Liver (tissue), 9 donors: Measurements from ENCODE around the gene PPP4R4. TPM values are rescaled to one million over a fixed set of nuclear protein-coding genes. Genes with fewer than 3 reads are reported as not detected.

Experiments
- DNase-seq: peaks from one replicate; pipeline ENCODE4 v3.0.0-alpha.2; 2017; ENCODE audit warnings: low spot score
- H3K27ac ChIP-seq, 2 donors: one replicate each; pipeline ENCODE4 v1.7.0; 2013; ENCODE audit warnings: inconsistent platforms in 2 of 2, low read length in 2 of 2, control low read depth in 1 of 2, low read depth in 1 of 2, mild to moderate bottlenecking in 1 of 2
- H3K27me3 ChIP-seq, 4 donors: one replicate each; pipeline versions ENCODE4 v1.6.1 to v1.7.0; 2013; ENCODE audit warnings: low read length in 3 of 4, inconsistent platforms in 1 of 4, mild to moderate bottlenecking in 1 of 4, moderate library complexity in 1 of 4; ENCODE audit not compliant: control insufficient read depth in 4 of 4, insufficient read depth in 4 of 4
- H3K36me3 ChIP-seq, 4 donors: one replicate each; pipeline versions ENCODE4 v1.6.1 to v1.7.0; 2013; ENCODE audit warnings: low read length in 3 of 4, mild to moderate bottlenecking in 3 of 4, low read depth in 1 of 4, moderate library complexity in 1 of 4; ENCODE audit not compliant: control insufficient read depth in 4 of 4, insufficient read depth in 3 of 4
- H3K4me1 ChIP-seq, 4 donors: one replicate each; pipeline versions ENCODE4 v1.6.1 to v1.7.0; 2013; ENCODE audit warnings: low read length in 3 of 4, mild to moderate bottlenecking in 3 of 4, moderate library complexity in 1 of 4; ENCODE audit not compliant: control insufficient read depth in 4 of 4, insufficient read depth in 4 of 4
- H3K4me3 ChIP-seq, 3 donors: one replicate each; pipeline versions ENCODE4 v1.6.1 to v1.7.0; 2013; ENCODE audit warnings: low read length in 3 of 3, control low read depth in 1 of 3, low read depth in 1 of 3, mild to moderate bottlenecking in 1 of 3
- H3K9ac ChIP-seq, 2 donors: one replicate each; pipeline ENCODE4 v1.7.0; 2013; ENCODE audit warnings: low read length in 2 of 2, mild to moderate bottlenecking in 2 of 2, moderate library complexity in 2 of 2, control low read depth in 1 of 2, low read depth in 1 of 2
- H3K9me3 ChIP-seq, 4 donors: one replicate each; pipeline versions ENCODE4 v1.6.1 to v1.7.0; 2013; ENCODE audit warnings: low read length in 3 of 4; ENCODE audit not compliant: control insufficient read depth in 4 of 4
- ATF3 ChIP-seq: IDR thresholded peaks from 2 replicates; pipeline ENCODE4 v1.6.1; 2016; ENCODE audit warnings: antibody characterized with exemption
- CTCF ChIP-seq: fragments of 150-350 bp; IDR thresholded peaks from 2 replicates; pipeline ENCODE4 v1.5.1; 2017; ENCODE audit warnings: improper control_type of control experiment, low read depth, low read length; ENCODE audit not compliant: missing input control
- EGR1 ChIP-seq, 2 donors: IDR thresholded peaks; 2 replicates each; pipeline ENCODE4 v1.6.1; 2016 to 2018; ENCODE audit warnings: antibody characterized with exemption in 2 of 2, low read depth in 2 of 2
- FOXA1 ChIP-seq: IDR thresholded peaks from 2 replicates; pipeline ENCODE4 v1.6.1; 2016; ENCODE audit warnings: antibody characterized with exemption
- FOXA2 ChIP-seq: IDR thresholded peaks from 2 replicates; pipeline ENCODE4 v1.6.1; 2016; ENCODE audit warnings: antibody characterized with exemption
- GABPA ChIP-seq, 2 donors: IDR thresholded peaks in 1 of 2; conservative IDR thresholded peaks in 1 of 2; 2 replicates each; pipeline ENCODE4 v1.6.1; 2016; ENCODE audit warnings: antibody characterized with exemption in 2 of 2, mild to moderate bottlenecking in 1 of 2, moderate library complexity in 1 of 2
- HNF4A ChIP-seq, 2 donors: conservative IDR thresholded peaks; 2 replicates each; pipeline ENCODE4 v1.6.1; 2016; ENCODE audit warnings: antibody characterized with exemption in 2 of 2, mild to moderate bottlenecking in 2 of 2
- HNF4G ChIP-seq: IDR thresholded peaks from 2 replicates; pipeline ENCODE4 v1.6.1; 2016; ENCODE audit warnings: antibody characterized with exemption
- JUND ChIP-seq, 2 donors: IDR thresholded peaks; 2 replicates each; pipeline ENCODE4 v1.6.1; 2016; ENCODE audit warnings: antibody characterized with exemption in 2 of 2
- NR2F2 ChIP-seq: IDR thresholded peaks from 2 replicates; pipeline ENCODE4 v1.6.1; 2016; ENCODE audit warnings: antibody characterized with exemption
- RAD21 ChIP-seq, 2 donors: IDR thresholded peaks; 2 replicates each; pipeline ENCODE4 v1.6.1; 2016; ENCODE audit warnings: antibody characterized with exemption in 2 of 2, mild to moderate bottlenecking in 2 of 2
- RXRA ChIP-seq, 2 donors: IDR thresholded peaks; 2 replicates each; pipeline ENCODE4 v1.6.1; 2017 to 2018; ENCODE audit warnings: antibody characterized with exemption in 2 of 2, mild to moderate bottlenecking in 1 of 2
- SP1 ChIP-seq: IDR thresholded peaks from 2 replicates; pipeline ENCODE4 v1.6.1; 2018; ENCODE audit warnings: antibody characterized with exemption, mild to moderate bottlenecking
- TAF1 ChIP-seq: conservative IDR thresholded peaks from 2 replicates; pipeline ENCODE4 v1.6.1; 2016; ENCODE audit warnings: antibody characterized with exemption, mild to moderate bottlenecking
- YY1 ChIP-seq: IDR thresholded peaks from 2 replicates; pipeline ENCODE4 v1.6.1; 2016; ENCODE audit warnings: antibody characterized with exemption, mild to moderate bottlenecking
- ZBTB33 ChIP-seq: IDR thresholded peaks from 2 replicates; pipeline ENCODE4 v1.6.1; 2016; ENCODE audit warnings: antibody characterized with exemption
- WGBS: extraction: QIAGEN DNeasy Blood & Tissue Kit; methylation state at CpG from one replicate; pipeline ENCODE4 v1.1.7; 2013; 5-methylcytosine and 5-hydroxymethylcytosine counted together
- polyA plus RNA-seq, 2 donors: library from polyadenylated mRNA; stranded (reverse) in 1 of 2; unstranded in 1 of 2; fragments of 200-250 nt in 1 of 2; fragments of >200 nt in 1 of 2; fragmentation: Nextera tagmentation in 1 of 2; extraction: Ambion mirVana in 1 of 2; gene quantifications; one replicate each; pipeline versions ENCODE4 v1.2.1 to v1.2.3, GENCODE V29; 2013 to 2015
- total RNA-seq, 2 donors: library from RNA; depleted of rRNA; stranded (reverse); fragments of >200 nt; gene quantifications; one replicate each; pipeline ENCODE4 v1.2.3, GENCODE V29; 2014
- TF ChIP-seq, protein P1 (sequence below): IDR thresholded peaks from 2 replicates; pipeline ENCODE4 v1.6.1; 2016; ENCODE audit warnings: antibody characterized with exemption
- TF ChIP-seq, protein P2 (sequence below): IDR thresholded peaks from 2 replicates; pipeline ENCODE4 v1.6.1; 2016; ENCODE audit warnings: antibody characterized with exemption, mild to moderate bottlenecking
- donor health status: healthy.
- donor health status: healthy.
- donor health status: healthy.
- donor health status: healthy.
- donor health status: healthy.

PPP4R4 gene
- total and polyA plus RNA-seq, 4 donors: 0.52 to 2.4 (median 0.99) TPM

- no peak for DNase-seq
- no peaks in the 10 kb centered on the region for H3K27me3 ChIP-seq
- WGBS: 80% methylated on average over 3 of the region's 3 CpGs
- no peak overlapping the region for H3K27ac ChIP-seq
- TF ChIP-seq HNF4A (conservative IDR thresholded peaks at IDR 0.05): no peak
- no peak for TF ChIP-seq FOXA1
- TF ChIP-seq, protein P1, sequence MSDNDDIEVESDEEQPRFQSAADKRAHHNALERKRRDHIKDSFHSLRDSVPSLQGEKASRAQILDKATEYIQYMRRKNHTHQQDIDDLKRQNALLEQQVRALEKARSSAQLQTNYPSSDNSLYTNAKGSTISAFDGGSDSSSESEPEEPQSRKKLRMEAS: no peak
- TF ChIP-seq TAF1: no peak
- no peak for TF ChIP-seq JUND (IDR thresholded peaks at IDR 0.05)
- no peaks in the 10 kb centered on the region for H3K9me3 ChIP-seq
- no peaks in the 10 kb centered on the region for H3K4me1 ChIP-seq
- H3K9ac ChIP-seq: no peak overlapping the region
- no peaks in the 10 kb centered on the region for H3K36me3 ChIP-seq
- H3K4me3 ChIP-seq: no peak overlapping the region
These were observed 31.9 kb upstream of the PPP4R4 start for GRCh38 chr14:94142247-94142646.

GRCh38 chr14:94142836-94143235 lies 31.3 kb upstream of the PPP4R4 start:
- Histone ChIP-seq H3K36me3 (no peaks in the 10 kb centered on the region), H3K9me3 (no peaks in the 10 kb centered on the region), H3K9ac (no peak overlapping the region), H3K27me3 (no peaks in the 10 kb centered on the region), H3K27ac (no peak overlapping the region), H3K4me3 (no peak overlapping the region), H3K4me1 (no peaks in the 10 kb centered on the region)
- TF ChIP-seq SP1: no peak
- TF ChIP-seq NR2F2: no peak
- no peak for TF ChIP-seq JUND (IDR thresholded peaks at IDR 0.05)
- TF ChIP-seq EGR1 (IDR thresholded peaks at IDR 0.05; ENCODE audit: low read depth in 2 of 2): no peak
- no peak for TF ChIP-seq ATF3
- TF ChIP-seq RAD21 (IDR thresholded peaks at IDR 0.05): no peak
- no peak for TF ChIP-seq HNF4A (conservative IDR thresholded peaks at IDR 0.05)
- TF ChIP-seq ZBTB33: no peak
- TF ChIP-seq YY1: no peak
- no peak for TF ChIP-seq HNF4G
- no peak for TF ChIP-seq GABPA (IDR thresholded peaks at IDR 0.05 in 1 of 2, conservative IDR thresholded peaks at IDR 0.05 in 1 of 2)
- no peak for TF ChIP-seq RXRA (IDR thresholded peaks at IDR 0.05)
- TF ChIP-seq FOXA2: no peak
- WGBS: 88% methylated on average over 1 of the region's 1 CpG
- no peak for DNase-seq

DNA sequence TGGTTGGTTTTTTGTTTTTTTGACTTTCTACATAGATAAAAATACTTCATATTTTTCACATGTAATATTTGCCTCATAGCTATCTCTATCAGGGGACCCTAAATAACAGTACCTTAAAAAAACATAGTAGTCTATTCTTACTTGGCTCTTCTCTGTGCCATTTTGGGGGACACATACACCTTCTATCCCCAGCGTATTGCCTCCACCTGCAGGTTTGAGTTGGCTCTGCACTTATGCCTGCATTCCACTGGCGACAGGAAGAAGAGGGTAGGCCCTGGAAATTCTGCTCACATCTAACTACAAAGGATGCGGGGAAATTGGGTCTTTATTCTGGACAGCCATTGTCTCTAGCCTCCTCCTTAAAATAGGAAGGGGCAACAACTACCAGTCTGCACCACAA lies 30.9 kb upstream of the PPP4R4 start:
- no peaks in the 10 kb centered on the region for H3K4me1 ChIP-seq
- no peak overlapping the region for H3K27ac ChIP-seq
- H3K9me3 ChIP-seq: no peaks in the 10 kb centered on the region
- no peaks in the 10 kb centered on the region for H3K27me3 ChIP-seq
- TF ChIP-seq, protein P2, sequence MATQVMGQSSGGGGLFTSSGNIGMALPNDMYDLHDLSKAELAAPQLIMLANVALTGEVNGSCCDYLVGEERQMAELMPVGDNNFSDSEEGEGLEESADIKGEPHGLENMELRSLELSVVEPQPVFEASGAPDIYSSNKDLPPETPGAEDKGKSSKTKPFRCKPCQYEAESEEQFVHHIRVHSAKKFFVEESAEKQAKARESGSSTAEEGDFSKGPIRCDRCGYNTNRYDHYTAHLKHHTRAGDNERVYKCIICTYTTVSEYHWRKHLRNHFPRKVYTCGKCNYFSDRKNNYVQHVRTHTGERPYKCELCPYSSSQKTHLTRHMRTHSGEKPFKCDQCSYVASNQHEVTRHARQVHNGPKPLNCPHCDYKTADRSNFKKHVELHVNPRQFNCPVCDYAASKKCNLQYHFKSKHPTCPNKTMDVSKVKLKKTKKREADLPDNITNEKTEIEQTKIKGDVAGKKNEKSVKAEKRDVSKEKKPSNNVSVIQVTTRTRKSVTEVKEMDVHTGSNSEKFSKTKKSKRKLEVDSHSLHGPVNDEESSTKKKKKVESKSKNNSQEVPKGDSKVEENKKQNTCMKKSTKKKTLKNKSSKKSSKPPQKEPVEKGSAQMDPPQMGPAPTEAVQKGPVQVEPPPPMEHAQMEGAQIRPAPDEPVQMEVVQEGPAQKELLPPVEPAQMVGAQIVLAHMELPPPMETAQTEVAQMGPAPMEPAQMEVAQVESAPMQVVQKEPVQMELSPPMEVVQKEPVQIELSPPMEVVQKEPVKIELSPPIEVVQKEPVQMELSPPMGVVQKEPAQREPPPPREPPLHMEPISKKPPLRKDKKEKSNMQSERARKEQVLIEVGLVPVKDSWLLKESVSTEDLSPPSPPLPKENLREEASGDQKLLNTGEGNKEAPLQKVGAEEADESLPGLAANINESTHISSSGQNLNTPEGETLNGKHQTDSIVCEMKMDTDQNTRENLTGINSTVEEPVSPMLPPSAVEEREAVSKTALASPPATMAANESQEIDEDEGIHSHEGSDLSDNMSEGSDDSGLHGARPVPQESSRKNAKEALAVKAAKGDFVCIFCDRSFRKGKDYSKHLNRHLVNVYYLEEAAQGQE: no peak
- peak; percentile 5 for TF ChIP-seq CTCF
- H3K36me3 ChIP-seq: no peaks in the 10 kb centered on the region
- no peak for DNase-seq
- no peak overlapping the region for H3K4me3 ChIP-seq
- WGBS: 89% methylated on average over 3 of the region's 3 CpGs
- H3K9ac ChIP-seq: no peak overlapping the region
